Cardiac muscle cell (in vitro differentiated cells and primary cell): ENCODE data around the gene DAB2IP. TPM values are rescaled to one million over a fixed set of nuclear protein-coding genes. Genes with fewer than 3 reads are reported as not detected.

Experiments used
- DNase-seq, 2 donors: peaks; one replicate each; pipeline versions ENCODE4 v3.0.0 to v3.0.0-alpha.2; 2010 to 2017; ENCODE audit warnings: low read depth in 1 of 2, low spot score in 1 of 2
- H3K27ac ChIP-seq: fragments of 200-600 bp; sonication (generic); 2 replicates; pipeline ENCODE4 v1.5.1; 2016
- H3K27me3 ChIP-seq: fragments of 200-600 bp; sonication (generic); 2 replicates; pipeline ENCODE4 v1.6.0; 2016; ENCODE audit warnings: control low read depth
- H3K36me3 ChIP-seq: fragments of 200-600 bp; sonication (generic); 2 replicates; pipeline ENCODE4 v1.5.1; 2016; ENCODE audit warnings: control low read depth
- H3K4me1 ChIP-seq: fragments of 200-600 bp; sonication (generic); 2 replicates; pipeline ENCODE4 v1.8.1; 2017; ENCODE audit warnings: low read depth, mild to moderate bottlenecking, mixed run types
- H3K4me3 ChIP-seq: fragments of 200-600 bp; sonication (generic); 2 replicates; pipeline ENCODE4 v1.5.1; 2016; ENCODE audit warnings: mild to moderate bottlenecking
- H3K9me3 ChIP-seq: fragments of 200-600 bp; sonication (generic); 2 replicates; pipeline ENCODE4 v1.5.1; 2017; ENCODE audit warnings: low read depth, mild to moderate bottlenecking, control low read depth
- CTCF ChIP-seq: IDR thresholded peaks from 2 replicates; pipeline ENCODE4 v1.5.1; 2012; ENCODE audit warnings: low read depth, mild to moderate bottlenecking, low read length
- polyA plus RNA-seq: library from polyadenylated mRNA; unstranded; fragments of >200 nt; fragmentation: Nextera tagmentation; extraction: Ambion mirVana; gene quantifications from 2 replicates; pipeline ENCODE4 v1.2.1, GENCODE V29; 2016
- total RNA-seq: library from RNA; depleted of rRNA; stranded (reverse); fragments of >200 nt; gene quantifications from 2 replicates; pipeline ENCODE4 v1.2.3, GENCODE V29; 2016

The DAB2IP gene
- total and polyA plus RNA-seq, 2 experiments from 2014 or later = 25.7 to 105 TPM

- Histone ChIP-seq H3K27ac (no peak overlapping the region), H3K36me3 (no peaks in the 10 kb centered on the region), H3K4me3 (no peak overlapping the region), H3K4me1 (no peaks in the 10 kb centered on the region), H3K9me3 (no peaks in the 10 kb centered on the region), H3K27me3 (no peaks in the 10 kb centered on the region)
- TF ChIP-seq CTCF = no peak
- DNase-seq = no peak
Observed at GRCh38 chr9:121709798-121710197, 58.4 kb downstream of the DAB2IP start.

- Histone ChIP-seq H3K36me3 (no peaks in the 10 kb centered on the region), H3K27me3 (no peaks in the 10 kb centered on the region), H3K9me3 (no peaks in the 10 kb centered on the region), H3K27ac (no peak overlapping the region), H3K4me1 (no peaks in the 10 kb centered on the region), H3K4me3 (no peak overlapping the region)
- no peak for DNase-seq
- no peak for TF ChIP-seq CTCF
Observed at GRCh38 chr9:121711281-121711680, 59.8 kb downstream of the DAB2IP start.

GRCh38 chr9:121711797-121712196, 60.4 kb downstream of the DAB2IP start:
- Histone ChIP-seq H3K27ac (no peak overlapping the region), H3K36me3 (no peaks in the 10 kb centered on the region), H3K9me3 (no peaks in the 10 kb centered on the region), H3K4me3 (no peak overlapping the region), H3K4me1 (no peaks in the 10 kb centered on the region), H3K27me3 (no peaks in the 10 kb centered on the region)
- DNase-seq = no peak
- no peak for TF ChIP-seq CTCF

GRCh38 chr9:121713400-121714070, 62.1 kb downstream of the DAB2IP start:
- TF ChIP-seq CTCF = no peak
- no peak for DNase-seq
- Histone ChIP-seq H3K9me3 (no peaks in the 10 kb centered on the region), H3K4me1 (no peaks in the 10 kb centered on the region), H3K4me3 (no peak overlapping the region), H3K27me3 (no peaks in the 10 kb centered on the region), H3K27ac (no peak overlapping the region), H3K36me3 (no peaks in the 10 kb centered on the region)

GRCh38 chr9:121714075-121714705, 62.8 kb downstream of the DAB2IP start:
- Histone ChIP-seq H3K9me3 (no peaks in the 10 kb centered on the region), H3K4me3 (no peak overlapping the region), H3K4me1 (no peaks in the 10 kb centered on the region), H3K36me3 (no peaks in the 10 kb centered on the region), H3K27me3 (no peaks in the 10 kb centered on the region), H3K27ac (no peak overlapping the region)
- TF ChIP-seq CTCF = no peak
- DNase-seq = no peak
